Chondrocyte (in vitro differentiated cells): Measurements from ENCODE around the gene CHRND. TPM values are rescaled to one million over a fixed set of nuclear protein-coding genes. Genes with fewer than 3 reads are reported as not detected.
"Not testable (repeated sequence)": the region's sequence is repeated elsewhere in the genome, so short reads cannot be mapped to it uniquely, and the experiment has no call there.

Source experiments
- DNase-seq: peaks from one replicate; pipeline ENCODE4 v3.0.0; 2021; ENCODE audit warnings: mixed read lengths, low spot score
- H3K27ac Mint-ChIP-seq: one replicate; pipeline ENCODE4 v1.8.0; 2021; ENCODE audit warnings: mild to moderate bottlenecking, moderate library complexity, mixed read lengths; ENCODE audit not compliant: unreplicated experiment
- H3K27me3 Mint-ChIP-seq: 2 replicates; pipeline ENCODE4 v1.8.0; 2021; ENCODE audit warnings: low read depth, mixed read lengths
- H3K36me3 Mint-ChIP-seq: 2 replicates; pipeline ENCODE4 v1.8.0; 2021; ENCODE audit warnings: low read depth, mixed read lengths
- H3K4me1 Mint-ChIP-seq: 2 replicates; pipeline ENCODE4 v1.8.0; 2021; ENCODE audit warnings: low read depth, mild to moderate bottlenecking, mixed read lengths
- H3K4me3 Mint-ChIP-seq: one replicate; pipeline ENCODE4 v1.8.0; 2021; ENCODE audit warnings: mild to moderate bottlenecking, moderate library complexity, mixed read lengths; ENCODE audit not compliant: unreplicated experiment
- H3K9me3 Mint-ChIP-seq: 2 replicates; pipeline ENCODE4 v1.8.0; 2021; ENCODE audit warnings: low read depth, mixed read lengths
- CTCF ChIP-seq: fragments of 200-600 bp; sonication (generic); IDR thresholded peaks from 2 replicates; pipeline ENCODE4 v1.5.0; 2021; ENCODE audit warnings: antibody characterized with exemption, mild to moderate bottlenecking, moderate library complexity
- total RNA-seq: library from RNA; stranded (reverse); gene quantifications from 3 replicates; pipeline ENCODE4 v1.2.1, GENCODE V29; 2021

The CHRND gene
- total RNA-seq, 1 donor from 2014 or later = not detected

GRCh38 chr2:232569541-232569940 is 43.6 kb downstream of the CHRND start:
- Mint-ChIP-seq H3K27me3 (no peaks in the 10 kb centered on the region), H3K4me1 (peaks cover 25% of the 10 kb centered on the region), H3K36me3 (peaks cover 50% of the 10 kb centered on the region), H3K4me3 (no peak overlapping the region), H3K9me3 (no peaks in the 10 kb centered on the region), H3K27ac (no peak overlapping the region)
- no peak for DNase-seq
- no peak for TF ChIP-seq CTCF

GRCh38 chr2:232570481-232570880 is 44.5 kb downstream of the CHRND start:
- not testable (repeated sequence) for H3K27me3 Mint-ChIP-seq, H3K27ac Mint-ChIP-seq, H3K9me3 Mint-ChIP-seq, H3K4me3 Mint-ChIP-seq, DNase-seq
- peaks cover 46% of the 10 kb centered on the region for H3K36me3 Mint-ChIP-seq
- H3K4me1 Mint-ChIP-seq = peaks cover 30% of the 10 kb centered on the region

GRCh38 chr2:232571026-232571474 is 45.1 kb downstream of the CHRND start:
- Mint-ChIP-seq H3K4me3 (no peak overlapping the region), H3K27ac (no peak overlapping the region), H3K36me3 (peaks cover 40% of the 10 kb centered on the region), H3K4me1 (peaks cover 31% of the 10 kb centered on the region), H3K9me3 (no peaks in the 10 kb centered on the region), H3K27me3 (no peaks in the 10 kb centered on the region)
- DNase-seq = no peak
- no peak for TF ChIP-seq CTCF

- H3K27me3 Mint-ChIP-seq = no peaks in the 10 kb centered on the region
- TF ChIP-seq CTCF = no peak
- H3K4me3 Mint-ChIP-seq = no peak overlapping the region
Measured at GRCh38 chr2:232573042-232573441, 47.1 kb downstream of the CHRND start.

GRCh38 chr2:232573771-232574435 is 47.9 kb downstream of the CHRND start:
- Mint-ChIP-seq H3K4me3 (no peak overlapping the region), H3K36me3 (peaks cover 19% of the 10 kb centered on the region), H3K27ac (no peak overlapping the region), H3K27me3 (no peaks in the 10 kb centered on the region), H3K9me3 (no peaks in the 10 kb centered on the region), H3K4me1 (peaks cover 36% of the 10 kb centered on the region)
- peak; percentile 66 for DNase-seq
- TF ChIP-seq CTCF = no peak

More at GRCh38 chr2:232573042-232573441, 47.1 kb downstream of the CHRND start:
- peaks cover 39% of the 10 kb centered on the region for H3K4me1 Mint-ChIP-seq
- H3K36me3 Mint-ChIP-seq = peaks cover 25% of the 10 kb centered on the region
- H3K9me3 Mint-ChIP-seq = no peaks in the 10 kb centered on the region
- no peak for DNase-seq
- H3K27ac Mint-ChIP-seq = no peak overlapping the region
